Tibial nerve (tissue), 4 donors: Measurements from ENCODE around the gene ASTL.

Experiments used
- EP300 ChIP-seq, 2 donors: sonication (generic); formaldehyde crosslinking; IDR thresholded peaks; one replicate each; pipeline ENCODE4 v1.6.1; 2017; ENCODE audit warnings: antibody characterized with exemption in 2 of 2, mild to moderate bottlenecking in 1 of 2
- TF ChIP-seq, protein P1 (sequence below), 5 experiments: fragments of 200-600 bp in 3 of 5; fragments of 450-650 bp in 2 of 5; sonication (generic) in 3 of 5; IDR thresholded peaks; one replicate each; pipeline ENCODE4 v1.5.1; 2016 to 2019; ENCODE audit warnings: antibody characterized with exemption in 5 of 5, mild to moderate bottlenecking in 3 of 5, moderate library complexity in 2 of 5

DNA sequence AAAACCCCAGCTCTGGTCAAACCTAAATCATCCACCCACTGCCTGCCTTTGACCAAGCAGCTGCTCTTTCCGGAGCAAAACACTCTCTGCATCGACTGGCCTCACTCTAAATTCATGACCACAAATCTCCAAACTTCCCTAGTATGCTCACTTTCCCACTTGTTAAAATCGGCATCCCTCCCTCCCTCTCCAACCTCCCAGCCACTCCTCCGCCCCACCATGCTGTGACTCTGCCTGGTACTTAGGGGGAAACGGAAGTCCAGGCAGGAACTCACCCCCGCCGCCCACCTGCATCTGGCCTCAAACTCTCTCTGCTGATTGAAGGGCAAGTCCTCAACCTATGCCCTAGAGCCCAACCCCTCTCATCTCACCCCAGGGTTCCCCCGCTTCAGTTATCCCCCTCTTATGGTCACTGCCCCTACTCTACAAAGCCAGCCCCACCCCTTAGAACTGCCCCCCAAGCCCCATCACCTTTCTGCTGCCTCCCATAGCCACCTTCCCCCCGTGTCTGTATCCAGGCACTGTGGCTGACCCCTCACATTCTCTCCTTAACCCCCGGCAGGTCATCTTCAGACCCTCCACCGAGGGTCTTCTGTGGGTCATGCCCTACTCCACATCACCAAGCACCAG, 18.1 kb downstream of the ASTL start:
- TF ChIP-seq, protein P1, sequence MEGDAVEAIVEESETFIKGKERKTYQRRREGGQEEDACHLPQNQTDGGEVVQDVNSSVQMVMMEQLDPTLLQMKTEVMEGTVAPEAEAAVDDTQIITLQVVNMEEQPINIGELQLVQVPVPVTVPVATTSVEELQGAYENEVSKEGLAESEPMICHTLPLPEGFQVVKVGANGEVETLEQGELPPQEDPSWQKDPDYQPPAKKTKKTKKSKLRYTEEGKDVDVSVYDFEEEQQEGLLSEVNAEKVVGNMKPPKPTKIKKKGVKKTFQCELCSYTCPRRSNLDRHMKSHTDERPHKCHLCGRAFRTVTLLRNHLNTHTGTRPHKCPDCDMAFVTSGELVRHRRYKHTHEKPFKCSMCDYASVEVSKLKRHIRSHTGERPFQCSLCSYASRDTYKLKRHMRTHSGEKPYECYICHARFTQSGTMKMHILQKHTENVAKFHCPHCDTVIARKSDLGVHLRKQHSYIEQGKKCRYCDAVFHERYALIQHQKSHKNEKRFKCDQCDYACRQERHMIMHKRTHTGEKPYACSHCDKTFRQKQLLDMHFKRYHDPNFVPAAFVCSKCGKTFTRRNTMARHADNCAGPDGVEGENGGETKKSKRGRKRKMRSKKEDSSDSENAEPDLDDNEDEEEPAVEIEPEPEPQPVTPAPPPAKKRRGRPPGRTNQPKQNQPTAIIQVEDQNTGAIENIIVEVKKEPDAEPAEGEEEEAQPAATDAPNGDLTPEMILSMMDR (IDR thresholded peaks at IDR 0.05), result no peak
- TF ChIP-seq EP300 (IDR thresholded peaks at IDR 0.05), result no peak
